HEK293 (cell line): ENCODE measurements around the gene BANF2.

Experiments
- CTCF ChIA-PET: fragments of 350-600 bp; formaldehyde crosslinking; extraction: SDS; loops from one replicate; lab custom pipeline; 2021; ENCODE audit warnings: antibody characterized with exemption; lab: Yijun Ruan, JAX
- POLR2A ChIA-PET: fragments of 300-600 bp; formaldehyde crosslinking; extraction: SDS; loops from one replicate; lab custom pipeline; 2020; ENCODE audit warnings: antibody characterized with exemption, inconsistent platforms; lab: Yijun Ruan, JAX
- H3K27ac ChIP-seq: fragments of 200-500 bp; sonication (Bioruptor generic); 2 replicates; pipeline ENCODE4 v1.5.1; 2014; ENCODE audit warnings: low read depth, low read length, control low read depth, inconsistent platforms; ENCODE audit errors: extremely low read depth
- H3K36me3 ChIP-seq, 2 experiments: fragments of 200-500 bp in 1 of 2; sonication (Bioruptor generic) in 1 of 2; 1 replicate in 1 of 2; 2 replicates in 1 of 2; pipeline ENCODE4 v1.5.1; 2014 to 2017; ENCODE audit warnings: inconsistent platforms in 2 of 2, low read length in 2 of 2; ENCODE audit not compliant: control insufficient read depth in 2 of 2, insufficient read depth in 1 of 2
- H3K4me1 ChIP-seq: fragments of 200-500 bp; sonication (Bioruptor generic); 2 replicates; pipeline ENCODE4 v1.5.1; 2014; ENCODE audit warnings: mild to moderate bottlenecking, low read length, inconsistent platforms; ENCODE audit not compliant: control insufficient read depth, insufficient read depth
- H3K4me3 ChIP-seq: 2 replicates; pipeline ENCODE4 v1.5.1; 2011; ENCODE audit warnings: low read depth, mild to moderate bottlenecking, control low read depth, low read length, moderate library complexity
- H3K9me3 ChIP-seq: fragments of 200-500 bp; sonication (Bioruptor generic); 2 replicates; pipeline ENCODE4 v1.5.1; 2014; ENCODE audit warnings: low read depth, low read length, inconsistent platforms; ENCODE audit not compliant: control insufficient read depth, insufficient read depth
- ATF2 ChIP-seq: fragments of 450-650 bp; formaldehyde crosslinking; IDR thresholded peaks from 2 replicates; pipeline ENCODE4 v1.5.1; 2016; ENCODE audit warnings: missing biosample characterization, missing genetic modification characterization, low read depth
- FEZF1 ChIP-seq: fragments of 450-650 bp; formaldehyde crosslinking; IDR thresholded peaks from 2 replicates; pipeline ENCODE4 v1.5.1; 2016; ENCODE audit warnings: missing biosample characterization, missing genetic modification characterization
- GLI2 ChIP-seq: fragments of 450-650 bp; formaldehyde crosslinking; IDR thresholded peaks from 2 replicates; pipeline ENCODE4; 2017; ENCODE audit warnings: missing biosample characterization, missing genetic modification characterization, low read depth, borderline replicate concordance
- KLF16 ChIP-seq: fragments of 450-650 bp; formaldehyde crosslinking; IDR thresholded peaks from 2 replicates; pipeline ENCODE4 v1.5.1; 2017; ENCODE audit warnings: missing biosample characterization, missing genetic modification characterization
- PBX3 ChIP-seq: sonication (generic); formaldehyde crosslinking; IDR thresholded peaks from 2 replicates; pipeline ENCODE4 v1.8.1; 2022; ENCODE audit warnings: mild to moderate bottlenecking, moderate library complexity, missing genetic modification reagents
- PRDM6 ChIP-seq: fragments of 450-650 bp; formaldehyde crosslinking; IDR thresholded peaks from 2 replicates; pipeline ENCODE4 v1.5.1; 2017; ENCODE audit warnings: missing biosample characterization, missing genetic modification characterization
- ZNF48 ChIP-seq: fragments of 450-650 bp; formaldehyde crosslinking; IDR thresholded peaks from 2 replicates; pipeline ENCODE4 v1.5.1; 2016; ENCODE audit warnings: missing biosample characterization, missing genetic modification characterization
- ZNF518A ChIP-seq: fragments of 450-650 bp; formaldehyde crosslinking; conservative IDR thresholded peaks from 2 replicates; pipeline ENCODE4 v1.5.1; 2016; ENCODE audit warnings: low read depth, missing biosample characterization, missing genetic modification characterization
- ZNF621 ChIP-seq: fragments of 450-650 bp; formaldehyde crosslinking; IDR thresholded peaks from 2 replicates; pipeline ENCODE4 v1.5.1; 2017; ENCODE audit warnings: missing biosample characterization, missing genetic modification characterization
- ZNF623 ChIP-seq: fragments of 450-650 bp; formaldehyde crosslinking; IDR thresholded peaks from 2 replicates; pipeline ENCODE4 v1.5.1; 2016; ENCODE audit warnings: missing biosample characterization, missing genetic modification characterization
- ZNF792 ChIP-seq: fragments of 450-650 bp; formaldehyde crosslinking; IDR thresholded peaks from 2 replicates; pipeline ENCODE4 v1.5.1; 2016; ENCODE audit warnings: missing biosample characterization, missing genetic modification characterization
- ZSCAN16 ChIP-seq: fragments of 450-650 bp; formaldehyde crosslinking; IDR thresholded peaks from 2 replicates; pipeline ENCODE4 v1.5.1; 2016; ENCODE audit warnings: missing biosample characterization, missing genetic modification characterization

Gene BANF2

GRCh38 chr20:17751640-17752039 lies 51.9 kb downstream of the BANF2 start (continued):
- no peak for TF ChIP-seq ZSCAN16
- TF ChIP-seq FEZF1 = no peak
- TF ChIP-seq ZNF48 (tag by site-specific recombination) = no peak
- TF ChIP-seq ZNF518A (tag by site-specific recombination) = no peak
- no peak for TF ChIP-seq ATF2 (tag by site-specific recombination)

- ChIA-PET POLR2A (no interaction called here), CTCF (interaction anchor here (0.6 kb wide), 1 partner anchor 71 kb away, joined by 5 read pairs; no protein-coding TSS in a partner anchor)
- no peak overlapping the region for H3K4me3 ChIP-seq
- no peaks in the 10 kb centered on the region for H3K36me3 ChIP-seq
- no peaks in the 10 kb centered on the region for H3K4me1 ChIP-seq
- H3K27ac ChIP-seq = no peak overlapping the region
- no peaks in the 10 kb centered on the region for H3K9me3 ChIP-seq
- TF ChIP-seq GLI2 (tag by site-specific recombination) = no peak
- no peak for TF ChIP-seq KLF16
- no peak for TF ChIP-seq ZNF48 (tag by site-specific recombination)
- TF ChIP-seq ZNF792 (tag by site-specific recombination) = no peak
- TF ChIP-seq PBX3 (CRISPR knock-in tag) = no peak
- TF ChIP-seq ZNF518A (tag by site-specific recombination) = no peak
- TF ChIP-seq ZNF621 (tag by site-specific recombination) = no peak
- TF ChIP-seq PRDM6 (tag by site-specific recombination) = no peak
- no peak for TF ChIP-seq ZNF623
These were observed 52.7 kb downstream of the BANF2 start for GRCh38 chr20:17752459-17752858.
